ENCODE measurements around the gene POLR3K. TPM values are rescaled to one million over a fixed set of nuclear protein-coding genes. Genes with fewer than 3 reads are reported as not detected.
"Not testable (repeated sequence)": the region's sequence is repeated elsewhere in the genome, so short reads cannot be mapped to it uniquely, and the experiment has no call there.

The POLR3K gene
- total RNA-seq, 1 donor from 2014 or later, result 67.3 TPM

- intact Hi-C loops (cut with micrococcal nuclease); H3K36me3 Mint-ChIP-seq (ENCODE audit: low read depth); H3K4me1 Mint-ChIP-seq (ENCODE audit: low read depth); H3K9me3 Mint-ChIP-seq; DNase-seq (ENCODE audit: low spot score); H3K27me3 Mint-ChIP-seq (ENCODE audit: low read depth); H3K27ac Mint-ChIP-seq; H3K4me3 Mint-ChIP-seq (ENCODE audit: low read depth): not testable (repeated sequence)
Observed at GRCh38 chr16:30627-31026, 22.8 kb downstream of the POLR3K start.

- H3K9me3 Mint-ChIP-seq; intact Hi-C loops (cut with micrococcal nuclease); DNase-seq (ENCODE audit: low spot score); H3K36me3 Mint-ChIP-seq (ENCODE audit: low read depth); H3K4me1 Mint-ChIP-seq (ENCODE audit: low read depth); H3K27ac Mint-ChIP-seq; H3K4me3 Mint-ChIP-seq (ENCODE audit: low read depth); H3K27me3 Mint-ChIP-seq (ENCODE audit: low read depth): not testable (repeated sequence)
Observed at GRCh38 chr16:25926-26348, 27.5 kb downstream of the POLR3K start.

- H3K27ac Mint-ChIP-seq; intact Hi-C loops (cut with micrococcal nuclease); H3K4me1 Mint-ChIP-seq (ENCODE audit: low read depth); H3K36me3 Mint-ChIP-seq (ENCODE audit: low read depth); DNase-seq (ENCODE audit: low spot score); H3K4me3 Mint-ChIP-seq (ENCODE audit: low read depth); H3K9me3 Mint-ChIP-seq; H3K27me3 Mint-ChIP-seq (ENCODE audit: low read depth): not testable (repeated sequence)
Observed at GRCh38 chr16:24151-24550, 29.3 kb downstream of the POLR3K start.

- H3K9me3 Mint-ChIP-seq; H3K36me3 Mint-ChIP-seq (ENCODE audit: low read depth); DNase-seq (ENCODE audit: low spot score); H3K27ac Mint-ChIP-seq; H3K27me3 Mint-ChIP-seq (ENCODE audit: low read depth); H3K4me3 Mint-ChIP-seq (ENCODE audit: low read depth); H3K4me1 Mint-ChIP-seq (ENCODE audit: low read depth); intact Hi-C loops (cut with micrococcal nuclease): not testable (repeated sequence)
Observed at GRCh38 chr16:20886-21285, 32.5 kb downstream of the POLR3K start.

GRCh38 chr16:17062-17765 is 36.2 kb downstream of the POLR3K start:
- DNase-seq (ENCODE audit: low spot score); H3K4me1 Mint-ChIP-seq (ENCODE audit: low read depth); intact Hi-C loops (cut with micrococcal nuclease); H3K27ac Mint-ChIP-seq; H3K27me3 Mint-ChIP-seq (ENCODE audit: low read depth); H3K4me3 Mint-ChIP-seq (ENCODE audit: low read depth); H3K9me3 Mint-ChIP-seq; H3K36me3 Mint-ChIP-seq (ENCODE audit: low read depth): not testable (repeated sequence)

- H3K4me1 Mint-ChIP-seq (ENCODE audit: low read depth), result not testable (repeated sequence)
Observed at GRCh38 chr16:10772-11171, 42.6 kb downstream of the POLR3K start.

GRCh38 chr16:9903-10665 is 43.3 kb downstream of the POLR3K start:
- Mint-ChIP-seq H3K4me1 (ENCODE audit: low read depth) (no peaks in the 10 kb centered on the region), H3K36me3 (ENCODE audit: low read depth) (no peaks in the 10 kb centered on the region), H3K4me3 (ENCODE audit: low read depth) (peak overlapping the region; percentile 26), H3K27me3 (ENCODE audit: low read depth) (no peaks in the 10 kb centered on the region), H3K9me3 (no peaks in the 10 kb centered on the region), H3K27ac (no peak overlapping the region)
- no peak for DNase-seq (ENCODE audit: low spot score)
- intact Hi-C loops (cut with micrococcal nuclease), result no loop called here

More at GRCh38 chr16:10772-11171, 42.6 kb downstream of the POLR3K start:
- H3K27ac Mint-ChIP-seq; H3K36me3 Mint-ChIP-seq (ENCODE audit: low read depth); H3K4me3 Mint-ChIP-seq (ENCODE audit: low read depth); intact Hi-C loops (cut with micrococcal nuclease); H3K9me3 Mint-ChIP-seq; H3K27me3 Mint-ChIP-seq (ENCODE audit: low read depth): not testable (repeated sequence)
- peak; percentile 87 for DNase-seq (ENCODE audit: low spot score)

Other genes starting within 250 kb of the POLR3K start
- gene SNRNP25, start 220 bp upstream of the POLR3K start, total RNA-seq, result 77.5 and 83.1 TPM in 2 replicates
- gene RHBDF1, start 19.0 kb upstream of the POLR3K start, total RNA-seq, result 1.2 and 1.6 TPM in 2 replicates
- 77.7 and 78.6 TPM in 2 replicates for gene MPG, start 24.6 kb upstream of the POLR3K start, total RNA-seq
- 53.0 and 57.1 TPM in 2 replicates for gene NPRL3, start 85.1 kb upstream of the POLR3K start, total RNA-seq
- not detected in 2 replicates for gene HBZ, start 99.0 kb upstream of the POLR3K start, total RNA-seq
- not detected in 2 replicates for gene HBM, start 112.4 kb upstream of the POLR3K start, total RNA-seq
- gene HBA2, start 119.3 kb upstream of the POLR3K start, total RNA-seq, result 0.32 TPM in 1 of 2 replicates, not detected in the other
- gene HBA1, start 123.1 kb upstream of the POLR3K start, total RNA-seq, result 0.55 TPM in 1 of 2 replicates, not detected in the other
- 0.39 and 0.62 TPM in 2 replicates for gene HBQ1, start 126.9 kb upstream of the POLR3K start, total RNA-seq
- gene LUC7L, start 175.8 kb upstream of the POLR3K start, total RNA-seq, result 91.0 and 93.5 TPM in 2 replicates
- gene FAM234A, start 181.2 kb upstream of the POLR3K start, total RNA-seq, result 30.3 TPM in 2 replicates
- 0.30 and 0.46 TPM in 2 replicates for gene RGS11, start 222.3 kb upstream of the POLR3K start, total RNA-seq
- gene ARHGDIG, start 227.0 kb upstream of the POLR3K start, total RNA-seq, result 0.82 TPM in 1 of 2 replicates, not detected in the other
- not detected in 2 replicates for gene PDIA2, start 229.6 kb upstream of the POLR3K start, total RNA-seq